Gastrocnemius medialis (tissue), 4 donors: ENCODE measurements around the gene RRAD. TPM values are rescaled to one million over a fixed set of nuclear protein-coding genes. Genes with fewer than 3 reads are reported as not detected.

Experiments used
- ATAC-seq, 2 donors: fragments of 150-250 bp; one replicate each; pipeline ENCODE4 v1.9.1; 2016
- DNase-seq, 2 donors: peaks; one replicate each; pipeline ENCODE4 v3.0.0-alpha.2; 2019
- H3K27ac ChIP-seq, 4 donors: fragments of 200-600 bp; sonication (generic); 1 replicate in 1 of 4; 2 replicates in 3 of 4; pipeline ENCODE4 v1.5.1; 2016 to 2018; ENCODE audit warnings: mild to moderate bottlenecking in 2 of 4, moderate library complexity in 1 of 4
- H3K27me3 ChIP-seq, 3 donors: fragments of 200-600 bp; sonication (generic) in 2 of 3; 1 replicate in 1 of 3; 2 replicates in 2 of 3; pipeline versions ENCODE4 v1.5.1 to v1.6.0; 2016 to 2019; ENCODE audit warnings: mild to moderate bottlenecking in 1 of 3, moderate library complexity in 1 of 3
- H3K36me3 ChIP-seq, 2 donors: fragments of 200-600 bp; sonication (generic) in 1 of 2; one replicate each; pipeline ENCODE4 v1.5.1; 2017 to 2018
- H3K4me1 ChIP-seq, 2 donors: fragments of 200-600 bp; sonication (generic) in 1 of 2; one replicate each; pipeline ENCODE4 v1.5.1; 2016 to 2017; ENCODE audit warnings: mild to moderate bottlenecking in 2 of 2
- H3K4me3 ChIP-seq, 4 donors: fragments of 200-600 bp; sonication (generic) in 3 of 4; 1 replicate in 1 of 4; 2 replicates in 3 of 4; pipeline ENCODE4 v1.5.1; 2016 to 2019; ENCODE audit warnings: mild to moderate bottlenecking in 2 of 4
- H3K9me3 ChIP-seq, 3 donors: fragments of 200-600 bp; sonication (generic) in 2 of 3; 1 replicate in 1 of 3; 2 replicates in 2 of 3; pipeline ENCODE4 v1.5.1; 2016 to 2019
- POLR2A ChIP-seq, 2 donors: fragments of 450-650 bp; IDR thresholded peaks; one replicate each; pipeline ENCODE4 v1.6.1; 2017; ENCODE audit warnings: antibody characterized with exemption in 2 of 2, mild to moderate bottlenecking in 2 of 2, moderate library complexity in 2 of 2
- in situ Hi-C, 4 donors: fragments of 200-750 bp; cut with MboI; loops; one replicate each; pipeline versions ENCODE4 v1.15.0 to v1.8.0; 2017; ENCODE audit warnings: low sequenced_read_pairs in 4 of 4
- intact Hi-C: fragments of 100-400 bp; cut with DNase I; formaldehyde crosslinking; loops from one replicate; pipeline ENCODE4 v1.15.1; 2023; ENCODE audit warnings: low total_unique reads
- total RNA-seq, 4 donors: library from RNA; depleted of rRNA; stranded (reverse); fragments of >200 nt; gene quantifications; one replicate each; pipeline versions ENCODE4 v1.1.0 to v1.2.3, GENCODE V29; 2016
- TF ChIP-seq, protein P1 (sequence below), 5 experiments: fragments of 450-650 bp in 3 of 5; fragments of 200-600 bp in 2 of 5; sonication (generic) in 2 of 5; IDR thresholded peaks in 4 of 5; conservative IDR thresholded peaks in 1 of 5; 1 replicate in 4 of 5; 2 replicates in 1 of 5; pipeline ENCODE4 v1.5.1; 2016 to 2019; ENCODE audit warnings: antibody characterized with exemption in 5 of 5, mild to moderate bottlenecking in 3 of 5, moderate library complexity in 3 of 5

The RRAD gene
- total RNA-seq, 4 donors from 2014 or later = 286 to 1,191 (median 655) TPM

DNA sequence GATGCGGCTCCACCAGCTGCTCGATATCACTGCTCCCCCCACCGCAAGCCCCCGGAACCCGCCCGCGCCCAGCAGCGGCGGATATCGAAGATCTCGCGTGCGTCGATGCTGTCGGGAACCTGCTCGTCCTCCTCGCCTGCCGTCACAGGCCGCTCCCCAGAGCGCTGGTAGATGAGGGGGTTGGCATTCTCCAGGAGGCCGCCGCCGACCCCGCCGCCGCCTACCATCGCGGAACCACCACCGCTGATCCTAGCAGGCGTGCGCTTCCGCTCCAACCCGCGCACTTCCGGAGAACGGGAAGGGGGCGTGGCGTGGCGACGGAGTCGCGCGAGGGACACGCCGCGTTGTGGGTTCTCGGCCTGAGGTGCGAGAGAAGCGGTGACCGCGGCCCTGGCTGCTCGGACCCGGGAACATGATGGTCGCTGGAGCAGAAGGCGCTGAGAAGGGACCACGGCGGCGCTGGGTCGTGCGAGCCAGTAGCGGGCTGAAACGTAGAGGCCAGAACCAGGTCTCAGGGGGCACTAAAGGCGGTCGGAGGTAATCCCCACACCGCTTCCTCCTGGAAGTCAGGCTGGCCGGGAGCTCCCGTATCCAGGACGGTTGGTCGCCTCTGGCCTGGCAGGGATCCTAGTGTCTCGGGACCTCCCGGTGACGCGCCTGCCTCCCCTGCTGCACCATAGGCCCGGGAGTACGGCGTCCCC is 9.0 kb upstream of the RRAD start, which contains the start of gene CIAO2B:
TSS of gene CIAO2B (minus strand) at position 265 of the 701 bp plus-strand sequence. CDS start at position 227, 38 bp downstream.
- Histone ChIP-seq H3K27me3 (no peaks in the 10 kb centered on the region), H3K36me3 (peaks cover 0 to 37% of the 10 kb centered on the region in 2 donors), H3K4me3 (peak within 1 kb of the TSS; percentile 88 to 99 (median 94)), H3K9me3 (no peaks in the 10 kb centered on the region), H3K4me1 (peaks cover 48 to 59% of the 10 kb centered on the region in 2 donors), H3K27ac (peak within 1 kb of the TSS; percentile 95 to 99 (median 98))
- TF ChIP-seq POLR2A (IDR thresholded peaks at IDR 0.05) = peak; percentile 94 to 99
- TF ChIP-seq, protein P1, sequence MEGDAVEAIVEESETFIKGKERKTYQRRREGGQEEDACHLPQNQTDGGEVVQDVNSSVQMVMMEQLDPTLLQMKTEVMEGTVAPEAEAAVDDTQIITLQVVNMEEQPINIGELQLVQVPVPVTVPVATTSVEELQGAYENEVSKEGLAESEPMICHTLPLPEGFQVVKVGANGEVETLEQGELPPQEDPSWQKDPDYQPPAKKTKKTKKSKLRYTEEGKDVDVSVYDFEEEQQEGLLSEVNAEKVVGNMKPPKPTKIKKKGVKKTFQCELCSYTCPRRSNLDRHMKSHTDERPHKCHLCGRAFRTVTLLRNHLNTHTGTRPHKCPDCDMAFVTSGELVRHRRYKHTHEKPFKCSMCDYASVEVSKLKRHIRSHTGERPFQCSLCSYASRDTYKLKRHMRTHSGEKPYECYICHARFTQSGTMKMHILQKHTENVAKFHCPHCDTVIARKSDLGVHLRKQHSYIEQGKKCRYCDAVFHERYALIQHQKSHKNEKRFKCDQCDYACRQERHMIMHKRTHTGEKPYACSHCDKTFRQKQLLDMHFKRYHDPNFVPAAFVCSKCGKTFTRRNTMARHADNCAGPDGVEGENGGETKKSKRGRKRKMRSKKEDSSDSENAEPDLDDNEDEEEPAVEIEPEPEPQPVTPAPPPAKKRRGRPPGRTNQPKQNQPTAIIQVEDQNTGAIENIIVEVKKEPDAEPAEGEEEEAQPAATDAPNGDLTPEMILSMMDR (IDR thresholded peaks at IDR 0.05 in 4 of 5, conservative IDR thresholded peaks at IDR 0.05 in 1 of 5) = peak in 2 of 5 experiments; percentile 11 to 16
- in situ Hi-C loops (no loop called here), intact Hi-C loops (no loop called here)
- peak; percentile 65 to 73 for ATAC-seq
- peak; percentile 77 to 88 for DNase-seq

GRCh38 chr16:66933776-66934137 is 8.4 kb upstream of the RRAD start:
- intact Hi-C loops = no loop called here
- peaks cover 0 to 31% of the 10 kb centered on the region in 2 donors for H3K36me3 ChIP-seq
- H3K9me3 ChIP-seq = no peaks in the 10 kb centered on the region
- ATAC-seq (no peak), DNase-seq (peak in 1 of 2 donors; percentile 29)
- H3K4me3 ChIP-seq = peak overlapping the region; percentile 88 to 99 (median 94)
- peak overlapping the region; percentile 95 to 99 (median 98) for H3K27ac ChIP-seq
- in situ Hi-C loops = no loop called here
- H3K4me1 ChIP-seq = peaks cover 53 to 64% of the 10 kb centered on the region in 2 donors
- TF ChIP-seq POLR2A (IDR thresholded peaks at IDR 0.05) = no peak
- TF ChIP-seq, protein P1 (IDR thresholded peaks at IDR 0.05 in 4 of 5, conservative IDR thresholded peaks at IDR 0.05 in 1 of 5) = no peak
- H3K27me3 ChIP-seq = no peaks in the 10 kb centered on the region

- in situ Hi-C loops = no loop called here
- DNase-seq (no peak), ATAC-seq (no peak)
- peak overlapping the region; percentile 95 to 99 (median 98) for H3K27ac ChIP-seq
- TF ChIP-seq POLR2A (IDR thresholded peaks at IDR 0.05) = no peak
- TF ChIP-seq, protein P1 (IDR thresholded peaks at IDR 0.05 in 4 of 5, conservative IDR thresholded peaks at IDR 0.05 in 1 of 5) = no peak
- peaks cover 0 to 14% of the 10 kb centered on the region in 2 donors for H3K36me3 ChIP-seq
- H3K27me3 ChIP-seq = no peaks in the 10 kb centered on the region
- H3K4me3 ChIP-seq = no peak overlapping the region
- peaks cover 62 to 72% of the 10 kb centered on the region in 2 donors for H3K4me1 ChIP-seq
- no peaks in the 10 kb centered on the region for H3K9me3 ChIP-seq
- intact Hi-C loops = no loop called here
Observed at GRCh38 chr16:66932076-66932475, 6.7 kb upstream of the RRAD start.

DNA sequence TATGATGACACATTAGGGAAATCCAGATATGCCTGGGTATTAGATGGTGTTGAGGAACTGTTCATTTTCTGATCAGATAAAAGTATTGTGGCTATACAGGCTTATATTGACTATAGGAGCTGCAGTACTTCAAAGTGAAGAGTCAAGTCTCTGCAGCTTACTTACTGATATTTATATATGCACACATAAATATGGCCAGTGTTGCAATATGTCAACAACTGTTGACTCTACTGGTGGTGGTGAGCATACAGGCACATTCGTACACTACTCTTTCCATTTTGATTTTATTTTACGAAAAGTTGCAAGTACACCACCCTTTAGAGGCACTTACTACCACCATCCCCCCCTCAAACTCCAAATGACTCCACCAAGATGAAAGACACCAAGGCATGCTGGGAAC is 6.3 kb upstream of the RRAD start:
- DNase-seq = no peak
- ATAC-seq = no peak
- intact Hi-C loops = no loop called here
- H3K27ac ChIP-seq = peak overlapping the region; percentile 95 to 99 (median 98)
- H3K27me3 ChIP-seq = no peaks in the 10 kb centered on the region
- H3K36me3 ChIP-seq = peaks cover 0 to 13% of the 10 kb centered on the region in 2 donors
- TF ChIP-seq, protein P1 (IDR thresholded peaks at IDR 0.05 in 4 of 5, conservative IDR thresholded peaks at IDR 0.05 in 1 of 5) = no peak
- TF ChIP-seq POLR2A (IDR thresholded peaks at IDR 0.05) = no peak
- in situ Hi-C loops = no loop called here
- peaks cover 63 to 72% of the 10 kb centered on the region in 2 donors for H3K4me1 ChIP-seq
- H3K9me3 ChIP-seq = no peaks in the 10 kb centered on the region
- no peak overlapping the region for H3K4me3 ChIP-seq
